GM13977 (cell line): ENCODE measurements around the gene CD8A.

Experiments used
- DNase-seq: peaks from one replicate; pipeline ENCODE4 v3.0.0; 2012; ENCODE audit warnings: low spot score
- in situ Hi-C: fragments of 300-500 bp; cut with MboI; formaldehyde crosslinking; loops from one replicate; pipeline ENCODE4 v1.12.0; 2022; ENCODE audit warnings: low sequenced_read_pairs, low pct_unique_long_range_greater_than_20kb, mixed read lengths, inconsistent platforms; ENCODE audit not compliant: unreplicated experiment
- TF ChIP-seq, protein P1 (sequence below): IDR thresholded peaks from 2 replicates; pipeline ENCODE4 v1.5.1; 2012; ENCODE audit warnings: mild to moderate bottlenecking, control low read depth; ENCODE audit not compliant: insufficient read depth; ENCODE audit errors: extremely low read depth, missing control alignments

Gene CD8A

DNA sequence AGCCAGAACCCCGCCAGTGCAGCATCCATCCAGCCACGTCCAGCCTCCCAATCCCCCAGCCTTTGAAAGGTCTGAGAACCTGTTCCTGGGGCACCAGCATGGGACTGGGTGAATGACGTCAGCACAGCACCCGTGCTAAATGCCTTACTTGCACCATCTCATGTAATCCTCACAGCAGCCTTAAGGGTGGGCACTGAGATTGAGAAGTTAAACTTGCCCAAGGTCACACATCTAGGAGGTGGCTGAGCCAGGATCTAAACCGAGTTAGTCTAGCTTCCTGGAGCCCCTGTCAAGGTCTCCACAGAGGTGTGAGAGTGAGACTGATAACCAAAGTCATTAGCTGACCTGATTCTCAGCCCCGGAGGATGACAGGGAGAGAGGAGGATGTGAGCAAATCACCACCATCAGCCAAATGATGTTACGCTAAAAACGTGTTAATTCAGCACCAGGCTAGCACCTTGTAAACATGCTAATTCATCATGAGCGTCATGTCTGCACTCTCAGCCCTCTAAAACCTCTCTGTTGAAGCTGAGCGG, 4.6 kb downstream of the CD8A start:
- no peak for DNase-seq

DNA sequence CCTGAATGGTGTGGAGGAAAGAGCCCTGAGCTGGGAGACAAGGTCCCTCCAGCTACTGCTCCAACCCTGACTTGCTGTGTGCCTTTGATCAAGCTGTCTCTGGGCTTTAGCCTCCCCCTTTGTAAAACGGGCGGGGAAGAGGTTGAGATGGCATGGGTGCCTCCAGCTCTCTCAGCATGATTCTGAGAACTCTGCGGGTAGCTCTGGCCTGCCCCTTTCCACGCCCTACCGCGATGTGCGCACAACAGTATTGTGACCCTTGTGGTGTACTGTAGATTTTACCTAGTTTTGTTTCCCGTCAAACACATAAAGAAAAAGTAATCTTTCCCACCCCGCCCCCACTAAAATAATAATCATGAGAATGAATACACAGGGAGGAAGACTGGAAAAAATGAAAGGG, 5.3 kb downstream of the CD8A start:
- in situ Hi-C loops, result no loop called here
- TF ChIP-seq, protein P1, sequence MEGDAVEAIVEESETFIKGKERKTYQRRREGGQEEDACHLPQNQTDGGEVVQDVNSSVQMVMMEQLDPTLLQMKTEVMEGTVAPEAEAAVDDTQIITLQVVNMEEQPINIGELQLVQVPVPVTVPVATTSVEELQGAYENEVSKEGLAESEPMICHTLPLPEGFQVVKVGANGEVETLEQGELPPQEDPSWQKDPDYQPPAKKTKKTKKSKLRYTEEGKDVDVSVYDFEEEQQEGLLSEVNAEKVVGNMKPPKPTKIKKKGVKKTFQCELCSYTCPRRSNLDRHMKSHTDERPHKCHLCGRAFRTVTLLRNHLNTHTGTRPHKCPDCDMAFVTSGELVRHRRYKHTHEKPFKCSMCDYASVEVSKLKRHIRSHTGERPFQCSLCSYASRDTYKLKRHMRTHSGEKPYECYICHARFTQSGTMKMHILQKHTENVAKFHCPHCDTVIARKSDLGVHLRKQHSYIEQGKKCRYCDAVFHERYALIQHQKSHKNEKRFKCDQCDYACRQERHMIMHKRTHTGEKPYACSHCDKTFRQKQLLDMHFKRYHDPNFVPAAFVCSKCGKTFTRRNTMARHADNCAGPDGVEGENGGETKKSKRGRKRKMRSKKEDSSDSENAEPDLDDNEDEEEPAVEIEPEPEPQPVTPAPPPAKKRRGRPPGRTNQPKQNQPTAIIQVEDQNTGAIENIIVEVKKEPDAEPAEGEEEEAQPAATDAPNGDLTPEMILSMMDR, result no peak
- DNase-seq, result no peak

More for the DNA sequence above, 4.6 kb downstream of the CD8A start:
- in situ Hi-C loops, result no loop called here
- TF ChIP-seq, protein P1, result no peak

DNA sequence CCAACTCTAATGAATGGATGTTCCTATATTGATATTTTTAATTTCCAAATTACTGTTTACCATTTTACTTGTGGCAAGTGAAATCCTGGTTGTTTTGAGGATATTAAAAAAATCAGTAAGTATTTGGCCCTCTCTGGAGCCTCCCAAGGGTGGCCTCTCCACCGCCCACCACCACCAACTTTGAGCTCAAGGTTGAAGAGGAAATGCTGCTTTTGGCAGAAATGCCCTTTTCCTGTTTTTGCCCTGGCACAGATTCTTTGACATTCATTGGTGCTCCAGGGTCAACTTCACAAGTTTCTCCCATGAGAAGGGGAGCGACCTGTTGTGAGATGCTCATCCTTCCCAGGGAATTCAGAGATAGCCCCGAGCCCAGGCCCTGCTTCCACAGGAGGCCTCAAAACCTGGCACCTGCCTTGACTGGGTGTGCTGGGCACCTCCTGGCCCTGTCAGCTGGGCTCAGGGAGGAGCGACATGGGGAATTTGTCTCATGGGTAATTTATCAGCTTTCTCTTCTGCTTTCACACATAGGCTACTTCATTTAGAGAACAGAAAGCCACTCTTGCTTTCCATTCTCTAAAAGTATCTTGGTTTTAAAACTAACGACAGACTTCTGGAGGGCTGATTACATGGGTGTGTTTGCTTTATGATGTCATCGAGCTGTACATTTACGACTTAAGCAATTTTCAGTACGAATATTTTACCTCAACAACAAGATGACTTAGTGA, 6.9 kb downstream of the CD8A start:
- in situ Hi-C loops, result no loop called here
- peak; percentile 84 for DNase-seq
- TF ChIP-seq, protein P1, result no peak

DNA sequence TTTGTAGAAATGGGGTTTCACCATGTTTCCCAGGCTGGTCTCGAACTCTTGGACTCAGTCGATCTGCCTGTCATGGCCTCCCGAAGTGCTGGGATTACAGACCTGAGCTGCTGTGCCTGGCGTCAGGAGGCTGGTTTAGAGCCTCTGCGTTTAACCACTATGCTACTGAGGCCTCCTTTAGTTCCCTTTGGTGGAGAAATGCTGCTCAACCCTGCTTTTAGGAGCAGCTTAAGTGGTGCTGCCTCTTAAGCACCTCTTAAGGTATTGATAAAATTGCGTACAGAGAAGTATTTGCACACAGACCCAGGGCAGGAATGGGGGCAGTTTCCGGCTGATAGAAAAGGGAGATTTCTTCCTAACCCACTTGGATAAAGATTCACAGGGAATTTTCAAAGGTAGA, 8.0 kb downstream of the CD8A start:
- in situ Hi-C loops, result no loop called here

DNA sequence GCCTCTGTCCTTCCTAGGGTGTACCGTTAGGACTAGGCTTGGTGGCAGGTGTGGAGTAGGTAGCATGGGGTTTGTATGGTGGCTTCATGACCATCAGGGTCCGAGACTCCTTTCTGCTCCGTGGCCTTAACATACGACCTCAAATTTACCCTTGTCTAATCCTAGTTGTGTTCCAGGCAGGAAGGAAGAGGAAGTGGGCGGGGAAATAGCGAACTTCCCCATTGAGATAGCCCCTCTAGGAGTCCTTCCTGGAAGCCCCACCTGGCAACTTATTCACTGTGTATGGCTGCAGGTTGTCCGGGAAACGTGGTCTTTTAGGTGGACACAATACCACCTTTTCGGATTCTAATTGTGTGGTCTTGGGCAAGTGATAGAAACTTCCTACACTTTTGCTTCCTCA, 9.3 kb downstream of the CD8A start:
- in situ Hi-C loops, result no loop called here
- TF ChIP-seq, protein P1, result no peak

More for the DNA sequence above, 8.0 kb downstream of the CD8A start:
- no peak for DNase-seq
- TF ChIP-seq, protein P1, result no peak

DNA sequence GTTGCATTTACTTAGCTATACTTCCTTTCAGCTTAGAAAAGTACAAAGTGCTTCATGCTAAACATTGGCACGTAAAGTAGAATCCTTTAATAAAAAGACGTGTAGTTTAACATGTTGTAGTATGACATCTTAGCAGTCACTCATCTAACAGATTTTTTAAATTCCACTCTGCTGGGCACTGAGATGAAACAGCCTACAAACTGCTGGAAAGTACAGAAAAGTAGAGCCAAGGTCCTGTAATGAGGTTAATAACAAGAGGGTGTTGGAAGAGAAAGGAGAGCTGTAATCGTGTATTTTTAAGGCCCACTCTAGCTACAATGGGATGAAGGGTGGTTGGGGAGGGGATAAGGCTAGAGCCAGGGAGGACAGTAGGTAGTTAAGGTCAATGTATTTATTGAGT, 10.7 kb downstream of the CD8A start:
- no peak for DNase-seq
- in situ Hi-C loops, result no loop called here
- TF ChIP-seq, protein P1, result no peak

More for the DNA sequence above, 9.3 kb downstream of the CD8A start:
- DNase-seq, result no peak

DNA sequence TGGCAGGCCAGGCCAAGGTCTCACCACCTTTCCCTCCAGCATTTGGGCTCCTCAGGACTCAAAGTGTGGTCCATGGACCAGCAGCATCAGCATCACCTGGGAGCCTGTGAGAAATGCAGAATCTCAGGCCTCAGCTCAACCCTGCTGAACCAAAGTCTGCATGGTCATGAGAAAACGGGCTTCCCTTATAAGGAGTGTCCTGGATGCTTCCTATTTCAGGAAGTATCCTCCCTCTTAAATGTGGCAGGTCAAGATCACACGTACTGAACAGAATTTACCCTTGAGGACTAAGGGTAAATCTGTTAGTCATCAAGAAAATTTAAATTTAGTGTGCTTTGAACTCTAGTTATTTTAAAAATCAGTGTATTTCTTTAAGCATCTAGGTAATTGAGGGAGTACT, 11.8 kb downstream of the CD8A start:
- no peak for DNase-seq
- in situ Hi-C loops, result no loop called here
- TF ChIP-seq, protein P1, result no peak
